HT-29 (cell line): ENCODE measurements around the gene PDE3B. TPM values are rescaled to one million over a fixed set of nuclear protein-coding genes. Genes with fewer than 3 reads are reported as not detected.
"Not testable (repeated sequence)": the region's sequence is repeated elsewhere in the genome, so short reads cannot be mapped to it uniquely, and the experiment has no call there.

ENCODE experiments used
- DNase-seq: peaks from one replicate; pipeline ENCODE4 v3.0.0-alpha.2; 2015; ENCODE audit warnings: low spot score
- total RNA-seq: library from RNA; depleted of rRNA; stranded (reverse); fragments of >200 nt; shearing (Covaris generic); gene quantifications from 2 replicates; pipeline ENCODE4 v1.2.3, GENCODE V29; 2014

PDE3B gene
- total RNA-seq, 1 experiment from 2014 or later, result 31.2 TPM

DNA sequence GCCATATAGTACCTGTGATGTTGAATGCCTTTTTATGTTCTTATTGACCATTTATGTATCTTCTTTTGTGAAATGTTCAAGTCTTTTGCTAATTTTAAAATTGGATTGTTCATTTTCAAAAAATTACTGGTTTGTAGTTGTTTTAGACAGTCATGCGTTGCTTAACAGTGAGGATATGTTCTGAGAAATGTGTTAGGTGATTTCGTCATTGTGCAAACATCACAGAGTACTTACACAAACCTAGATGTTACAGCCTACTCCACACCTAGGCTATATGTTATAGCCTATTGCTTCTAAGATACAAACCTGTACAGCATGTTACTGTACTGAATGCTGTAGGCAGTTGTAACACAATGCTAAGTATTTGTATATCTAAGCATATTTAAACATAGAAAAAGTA, 32.5 kb downstream of the PDE3B start:
- no peak for DNase-seq

DNA sequence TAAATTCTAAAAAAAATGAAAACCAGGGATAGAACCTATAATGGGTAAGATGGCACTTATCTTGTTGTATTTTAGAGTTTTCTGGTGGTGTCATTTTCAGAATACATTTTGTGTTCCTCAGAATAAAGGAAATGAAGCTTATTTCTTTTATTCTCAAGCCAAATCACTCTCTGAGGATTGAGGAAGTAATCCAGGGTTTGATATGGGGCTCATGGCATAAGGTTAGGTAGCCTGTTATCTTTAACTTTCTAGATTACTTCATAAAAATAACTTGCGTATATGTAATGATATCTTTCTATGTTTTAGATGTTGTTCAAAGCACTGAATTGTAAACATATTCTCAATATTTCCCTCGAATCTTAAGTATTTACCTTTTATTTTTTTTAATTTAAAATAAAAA, 33.5 kb downstream of the PDE3B start:
- no peak for DNase-seq

DNA sequence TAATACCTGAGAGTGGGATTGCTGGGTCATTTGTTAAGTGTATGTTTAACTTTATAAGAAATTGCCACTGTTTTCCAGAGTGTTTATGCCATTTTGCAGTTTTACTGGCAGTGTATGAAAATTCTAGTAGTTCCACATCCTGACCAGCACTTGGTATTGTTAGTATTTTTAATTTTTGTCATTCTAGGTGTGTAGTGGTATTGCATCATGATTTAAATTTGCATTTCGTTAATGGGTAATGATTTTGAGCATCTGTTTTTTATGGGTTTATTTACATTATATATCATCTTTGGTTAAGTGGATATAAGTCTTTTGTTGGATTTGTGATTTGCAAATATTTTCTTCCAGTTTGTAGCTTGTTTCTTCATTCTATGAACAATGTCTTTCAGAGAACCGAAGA, 34.7 kb downstream of the PDE3B start:
- no peak for DNase-seq

DNA sequence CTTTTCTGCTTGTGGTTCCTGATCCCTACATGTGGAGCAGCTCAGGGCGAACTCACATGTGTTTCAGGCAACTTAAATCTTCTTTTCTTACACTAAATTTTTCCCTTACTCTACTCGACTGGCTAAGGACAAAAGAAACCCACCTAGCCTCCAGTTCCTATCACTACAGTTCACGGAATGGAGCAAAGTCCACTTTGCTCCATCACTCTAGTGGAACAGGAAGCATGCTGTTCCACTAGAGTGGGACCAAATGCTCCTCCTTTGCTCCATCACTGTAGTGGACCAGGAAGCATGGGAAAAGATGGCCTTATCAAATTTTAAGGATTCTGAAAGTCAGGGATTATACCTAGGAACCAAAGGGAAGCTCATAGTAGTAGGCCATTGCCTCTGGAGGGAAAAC, 36.1 kb downstream of the PDE3B start:
- no peak for DNase-seq

DNA sequence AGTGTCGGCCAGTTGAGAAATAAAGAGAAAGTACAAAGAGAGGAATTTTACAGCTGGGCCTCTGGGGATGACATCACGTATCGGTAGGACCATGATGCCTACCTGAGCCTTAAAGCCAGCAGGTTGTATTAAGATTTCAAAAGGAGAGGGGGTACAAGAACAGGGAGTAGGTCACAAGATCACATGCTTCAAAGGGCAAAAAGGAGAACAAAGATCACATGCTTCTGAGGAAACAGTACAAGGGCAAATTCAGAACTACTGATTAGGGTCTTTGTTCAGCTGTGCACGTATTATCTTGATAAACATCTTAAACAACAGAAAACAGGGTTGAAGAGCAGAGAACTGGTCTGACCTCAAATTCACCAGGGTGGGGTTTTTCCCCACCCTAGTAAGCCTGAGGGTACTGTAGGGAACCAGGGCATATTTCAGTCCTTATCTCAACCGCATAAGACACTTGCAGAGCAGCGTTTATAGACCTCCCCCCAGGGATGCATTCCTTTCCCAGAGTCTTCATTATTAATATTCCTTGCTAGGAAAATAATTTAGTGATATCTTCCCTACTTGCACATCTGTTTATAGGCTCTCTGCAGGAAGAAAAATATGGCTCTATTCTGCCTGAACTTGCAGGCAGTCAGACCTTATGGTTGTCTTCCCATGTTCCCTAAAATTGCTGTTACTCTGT, 40.8 kb downstream of the PDE3B start:
- DNase-seq, result not testable (repeated sequence)

DNA sequence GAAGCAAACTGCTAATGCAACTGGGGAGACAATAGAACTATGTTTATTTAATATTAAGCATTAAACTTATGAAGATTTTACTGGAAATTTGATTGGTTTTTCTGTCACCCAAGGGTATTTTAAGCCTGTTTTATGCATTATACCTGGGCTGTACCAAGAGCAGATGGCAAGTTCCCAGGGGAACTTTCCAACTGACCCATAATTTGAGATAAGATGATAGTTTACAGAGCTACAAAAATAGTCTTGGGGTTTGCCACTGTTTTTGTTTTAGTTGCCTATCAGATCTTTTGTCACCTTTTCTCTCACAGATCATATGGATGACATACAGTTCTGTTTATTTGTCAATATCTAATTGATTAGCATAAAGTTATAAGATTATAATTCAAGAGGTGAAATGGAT, 43.9 kb downstream of the PDE3B start:
- DNase-seq, result no peak

DNA sequence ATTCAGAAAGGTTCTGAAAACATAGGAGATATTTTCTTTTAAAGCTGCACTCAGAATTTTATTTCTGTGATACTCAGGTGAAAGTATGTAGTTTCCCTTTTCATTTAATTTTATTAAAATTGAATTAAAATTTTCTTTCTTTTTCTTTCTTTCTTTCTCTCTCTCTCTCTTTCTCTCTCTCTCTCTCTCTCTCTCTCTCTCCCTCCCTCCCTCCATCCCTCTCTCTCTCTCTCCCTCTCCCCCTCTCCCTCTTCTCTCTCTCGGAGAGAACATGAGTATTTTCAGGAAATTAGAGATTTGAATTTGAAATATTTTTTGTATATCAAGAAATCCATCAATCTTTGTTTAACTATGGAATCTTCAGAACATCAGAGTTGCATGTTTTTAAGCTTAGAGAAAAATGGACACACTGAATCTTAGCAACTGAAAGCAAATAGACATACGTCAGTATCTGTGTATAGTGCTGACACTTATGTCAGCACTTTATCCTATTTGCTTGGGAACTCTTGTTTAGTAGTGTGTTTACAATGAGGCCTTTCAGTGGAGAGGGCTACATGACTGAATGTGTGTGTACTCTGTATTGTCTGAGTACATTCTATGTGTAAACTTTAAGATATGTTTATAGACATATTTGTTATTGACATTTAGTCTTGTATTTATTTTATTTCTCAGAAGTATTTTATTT, 44.5 kb downstream of the PDE3B start:
- DNase-seq, result no peak

DNA sequence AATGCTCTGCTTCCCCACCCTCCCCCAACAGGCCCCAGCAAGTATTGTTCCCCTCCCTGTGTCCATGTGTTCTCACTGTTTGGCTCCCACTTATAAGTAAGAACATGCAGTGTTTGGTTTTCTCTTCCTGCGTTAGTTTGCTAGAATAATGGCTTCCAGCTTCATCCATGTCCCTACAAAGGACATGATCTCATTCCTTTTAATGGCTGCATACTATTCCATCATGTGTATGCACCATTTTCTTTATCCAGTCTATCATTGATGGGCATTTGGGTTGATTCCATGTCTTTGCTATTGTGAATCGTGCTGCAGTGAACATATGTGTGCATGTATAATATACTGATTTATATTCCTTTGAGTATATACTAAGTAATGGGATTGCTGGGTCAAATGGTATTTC, 52.1 kb downstream of the PDE3B start:
- DNase-seq, result not testable (repeated sequence)

DNA sequence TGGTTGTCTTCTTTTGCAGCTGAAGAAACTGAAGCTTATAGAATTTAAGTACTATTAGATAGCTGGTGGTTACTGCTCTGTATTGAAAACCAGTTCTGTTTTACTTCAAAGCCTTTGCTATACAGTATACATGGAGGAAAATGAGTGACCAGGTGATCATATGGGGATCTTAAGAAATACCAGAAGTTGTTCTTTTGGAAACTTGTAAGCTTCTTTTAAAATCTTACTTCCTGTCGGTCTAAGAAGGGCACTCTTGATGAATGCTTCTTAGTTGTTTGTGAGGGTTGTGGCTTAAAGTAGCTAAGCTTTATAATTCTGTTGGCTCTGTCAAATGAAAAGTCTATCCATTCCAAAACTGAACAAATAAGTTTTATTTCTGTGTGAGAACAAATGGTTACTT, 55.2 kb downstream of the PDE3B start:
- DNase-seq, result no peak

DNA sequence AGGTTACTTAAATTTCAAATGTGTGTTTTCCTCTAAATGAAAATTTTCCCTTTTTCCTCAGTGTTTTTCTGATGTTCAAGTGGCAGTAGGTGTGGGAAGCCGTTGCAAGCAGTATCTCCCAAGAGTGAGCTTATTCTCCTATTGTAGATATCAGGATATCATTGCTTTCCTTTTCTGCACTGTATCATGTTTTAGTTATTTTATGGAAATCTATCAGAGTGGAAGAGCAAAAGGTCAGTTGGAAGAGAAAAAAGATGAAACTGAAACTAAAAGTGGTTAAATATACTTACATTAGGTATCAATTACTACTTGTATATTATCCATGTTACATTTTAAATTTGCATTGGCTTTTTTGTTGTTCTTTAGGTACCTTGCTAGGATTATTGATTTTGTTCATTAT, 57.0 kb downstream of the PDE3B start:
- DNase-seq, result no peak

DNA sequence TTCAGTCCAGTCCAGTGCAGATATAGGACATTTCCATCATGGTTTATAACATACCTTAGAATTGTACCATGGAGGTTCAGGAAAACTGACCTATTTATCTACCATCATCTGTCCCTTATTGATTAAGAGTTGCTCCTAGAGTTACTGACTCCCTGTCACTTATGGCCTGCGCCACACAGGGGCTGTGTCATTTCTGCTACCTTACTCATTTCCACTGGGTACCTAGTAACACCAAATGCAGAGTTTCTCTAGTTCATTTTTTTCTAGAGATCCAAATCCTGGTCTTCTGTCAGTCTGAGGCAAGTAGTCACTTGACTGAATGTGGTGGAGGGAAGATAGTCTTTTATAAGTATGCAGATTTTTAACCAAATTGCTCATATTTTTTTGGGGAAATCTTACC, 59.2 kb downstream of the PDE3B start:
- DNase-seq, result no peak

DNA sequence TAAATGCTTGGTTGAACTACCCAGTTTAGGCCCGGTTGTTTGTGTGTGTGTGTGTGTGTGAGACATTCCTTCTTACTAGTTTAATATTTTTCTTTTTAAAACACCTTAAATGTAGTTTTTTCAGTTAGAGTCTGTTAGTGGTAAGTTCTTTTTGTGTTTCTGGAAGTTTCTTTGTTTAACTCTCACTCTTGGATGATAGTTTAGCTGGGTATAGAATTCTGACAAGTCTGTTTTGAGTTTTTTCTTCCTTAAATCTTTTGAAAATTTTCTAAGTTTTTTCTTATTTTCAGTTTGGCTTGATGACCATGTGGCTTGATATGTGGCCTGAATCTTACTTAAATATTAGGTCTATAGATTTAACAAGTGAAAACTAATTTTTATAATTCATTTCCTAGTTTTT, 60.1 kb downstream of the PDE3B start:
- no peak for DNase-seq

DNA sequence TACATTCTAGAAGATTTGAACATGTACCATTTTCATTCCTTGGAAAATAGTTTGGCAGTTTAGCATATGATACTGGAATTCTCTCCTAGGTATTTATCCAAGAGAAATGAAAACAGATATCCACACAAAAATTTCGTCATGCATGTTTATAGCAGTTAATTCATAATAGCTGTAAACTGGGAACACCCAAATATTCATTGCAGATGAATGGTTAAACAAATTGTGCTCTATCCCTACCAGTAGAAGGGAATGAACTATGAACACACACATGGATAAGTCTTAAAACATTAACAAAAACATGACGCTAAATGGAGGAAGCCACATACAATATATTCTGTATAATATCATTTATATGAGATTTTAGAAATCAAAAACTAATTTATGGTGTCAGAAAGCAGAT, 61.5 kb downstream of the PDE3B start:
- DNase-seq, result no peak

DNA sequence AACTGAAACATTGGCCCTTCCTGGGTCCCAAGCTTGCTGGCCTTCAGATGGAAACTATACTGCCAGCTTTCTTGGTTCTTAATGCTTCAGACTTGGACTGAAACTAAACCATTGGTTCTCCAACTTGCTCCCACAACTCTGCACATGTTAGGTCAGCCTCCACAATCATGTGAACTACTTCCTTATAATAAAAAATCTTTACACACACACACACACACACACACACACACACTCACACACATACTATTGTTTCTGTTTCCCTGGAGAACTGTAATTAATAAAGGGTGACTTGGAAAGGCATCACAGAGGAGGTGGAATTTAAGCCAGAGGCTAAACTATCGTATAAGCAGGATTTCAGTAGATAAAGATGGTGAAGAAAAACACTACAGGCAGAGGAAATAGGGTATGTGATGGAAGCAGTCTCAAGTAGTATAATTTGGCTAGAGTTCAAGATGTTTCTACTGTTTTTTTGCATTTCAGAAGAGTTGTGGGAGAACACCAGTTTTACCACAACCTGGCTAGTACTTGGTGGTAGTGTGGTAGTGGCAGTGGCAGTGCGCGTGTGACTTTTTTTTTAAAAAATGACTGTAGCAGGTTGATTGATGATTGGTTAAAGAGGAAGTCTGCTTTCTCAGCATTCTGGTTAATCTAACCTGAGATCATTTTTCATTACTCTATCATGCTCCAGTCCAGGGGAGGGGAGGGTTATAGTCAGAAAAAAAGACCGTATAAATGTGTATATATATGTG, 70.1 kb downstream of the PDE3B start:
- no peak for DNase-seq

DNA sequence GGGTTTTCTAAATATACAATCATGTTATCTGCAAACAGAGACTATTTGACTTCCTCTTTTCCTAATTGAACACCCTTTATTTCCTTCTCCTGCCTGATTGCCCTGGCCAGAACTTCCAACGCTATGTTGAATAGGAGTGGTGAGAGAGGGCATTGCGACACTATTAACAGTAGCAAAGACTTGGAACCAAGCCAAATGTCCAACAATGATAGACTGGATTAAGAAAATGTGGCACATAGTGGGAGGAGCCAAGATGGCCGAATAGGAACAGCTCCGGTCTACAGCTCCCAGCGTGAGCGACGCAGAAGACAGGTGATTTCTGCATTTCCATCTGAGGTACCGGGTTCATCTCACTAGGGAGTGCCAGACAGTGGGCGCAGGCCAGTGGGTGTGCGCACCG, 72.1 kb downstream of the PDE3B start:
- peak; percentile 48 for DNase-seq

DNA sequence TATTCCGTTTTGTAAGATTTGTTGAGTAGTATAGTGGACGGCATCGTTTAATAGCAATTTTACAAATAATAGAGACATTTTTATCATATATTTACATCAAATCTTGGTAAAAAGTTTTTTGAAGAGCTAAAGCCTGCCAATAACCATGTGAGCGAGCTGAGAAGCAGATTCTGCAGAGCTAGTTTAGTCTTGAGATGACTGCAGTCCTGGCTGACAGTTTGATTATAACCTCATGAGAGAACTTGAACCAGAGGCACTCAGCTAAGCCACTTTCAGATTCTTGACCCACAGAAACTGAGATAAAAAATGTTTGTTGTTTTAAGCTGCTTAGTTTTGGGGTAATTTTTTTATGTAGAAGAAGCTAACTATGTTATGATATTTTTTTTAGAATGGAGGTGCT, 78.9 kb downstream of the PDE3B start:
- DNase-seq, result no peak

DNA sequence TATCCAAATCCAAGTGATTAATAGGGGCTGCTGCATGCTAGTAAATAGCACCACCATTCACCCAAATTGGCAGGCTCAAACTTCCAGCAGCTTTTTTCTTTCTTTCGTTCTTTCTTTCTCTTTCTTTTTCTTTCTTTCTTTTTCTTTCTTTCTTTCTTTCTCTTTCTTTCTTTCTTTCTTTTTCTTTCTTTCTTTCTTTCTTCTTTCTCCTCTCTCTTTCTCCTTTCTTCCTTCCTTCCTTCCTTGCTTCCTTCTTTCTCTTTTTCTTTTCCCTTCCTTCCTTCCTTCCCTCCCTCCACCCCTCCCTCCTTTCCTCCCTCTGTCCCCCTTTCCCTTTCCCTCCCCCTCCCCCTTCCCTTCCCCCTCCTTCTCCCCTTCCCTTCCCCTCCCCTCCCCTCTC, 81.5 kb downstream of the PDE3B start:
- no peak for DNase-seq

DNA sequence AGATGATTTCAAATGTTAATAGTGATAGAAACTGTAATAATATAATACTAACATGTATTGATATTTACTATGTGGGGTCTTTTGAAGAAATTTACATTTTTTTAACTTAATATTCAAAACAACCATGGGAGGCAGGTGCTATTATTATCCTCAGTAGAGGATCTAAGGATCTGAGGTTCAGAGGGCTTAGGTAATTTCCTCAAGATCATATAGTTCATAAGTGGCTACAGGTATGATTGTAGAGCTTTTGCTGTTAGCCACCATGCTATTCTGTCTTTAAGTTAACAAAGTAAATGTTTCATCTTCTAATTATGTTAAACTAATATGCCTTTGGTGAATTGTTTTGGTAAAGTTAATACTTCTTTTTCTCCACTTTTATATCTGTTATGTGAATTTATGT, 83.6 kb downstream of the PDE3B start:
- DNase-seq, result no peak

DNA sequence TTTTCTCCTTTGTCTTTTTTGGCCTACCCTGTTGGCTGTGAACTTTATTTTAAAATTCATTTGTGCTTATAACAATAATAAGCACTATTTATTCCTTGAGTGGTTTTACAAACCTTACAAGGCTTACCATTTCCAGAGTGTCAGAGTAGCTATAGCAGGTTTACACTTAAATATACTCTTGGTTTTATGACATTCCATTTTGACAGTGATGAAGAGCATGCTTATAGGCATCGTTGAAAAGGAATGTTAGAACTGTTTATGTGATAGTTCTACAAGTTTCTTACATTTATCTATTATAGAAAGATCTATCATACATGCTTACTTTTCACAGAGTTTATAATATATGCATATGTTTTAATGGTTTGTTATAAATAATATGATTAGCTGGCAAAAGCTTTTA, 84.1 kb downstream of the PDE3B start:
- no peak for DNase-seq

DNA sequence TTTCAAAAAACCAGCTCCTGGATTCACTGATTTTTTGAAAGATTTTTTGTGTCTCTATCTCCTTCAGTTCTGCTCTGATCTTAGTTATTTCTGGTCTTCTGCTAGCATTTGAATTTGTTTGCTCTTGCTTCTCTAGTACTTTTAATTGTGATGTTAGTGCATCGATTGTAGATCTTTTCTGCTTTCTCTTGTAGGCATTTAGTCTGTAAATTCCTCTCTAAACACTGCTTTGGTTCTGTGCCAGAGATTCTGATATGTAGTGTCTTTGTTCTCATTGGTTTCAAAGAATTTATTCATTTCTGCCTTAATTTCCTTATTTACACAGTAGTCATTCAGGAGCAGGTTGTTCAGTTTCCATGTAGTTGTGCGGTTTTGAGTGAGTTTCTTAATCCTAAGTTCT, 96.9 kb downstream of the PDE3B start:
- DNase-seq, result peak; percentile 48

DNA sequence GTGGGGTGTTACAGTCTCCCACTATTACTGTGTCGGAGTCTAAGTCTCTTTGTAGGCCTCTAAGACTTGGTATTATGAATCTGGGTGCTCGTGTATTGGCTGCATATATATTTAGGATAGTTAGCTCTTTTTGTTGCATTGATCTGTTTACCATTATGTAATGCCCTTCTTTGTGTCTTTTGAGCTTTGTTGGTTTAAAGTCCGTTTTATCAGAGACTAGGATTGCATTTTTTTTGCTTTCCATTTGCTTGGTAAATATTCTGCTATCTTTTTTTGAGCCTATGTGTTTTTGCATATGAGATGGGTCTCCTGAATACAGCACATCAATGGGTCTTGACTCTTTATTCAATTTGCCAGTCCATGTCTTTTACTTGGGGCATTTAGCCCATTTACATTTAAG, 97.6 kb downstream of the PDE3B start:
- no peak for DNase-seq

DNA sequence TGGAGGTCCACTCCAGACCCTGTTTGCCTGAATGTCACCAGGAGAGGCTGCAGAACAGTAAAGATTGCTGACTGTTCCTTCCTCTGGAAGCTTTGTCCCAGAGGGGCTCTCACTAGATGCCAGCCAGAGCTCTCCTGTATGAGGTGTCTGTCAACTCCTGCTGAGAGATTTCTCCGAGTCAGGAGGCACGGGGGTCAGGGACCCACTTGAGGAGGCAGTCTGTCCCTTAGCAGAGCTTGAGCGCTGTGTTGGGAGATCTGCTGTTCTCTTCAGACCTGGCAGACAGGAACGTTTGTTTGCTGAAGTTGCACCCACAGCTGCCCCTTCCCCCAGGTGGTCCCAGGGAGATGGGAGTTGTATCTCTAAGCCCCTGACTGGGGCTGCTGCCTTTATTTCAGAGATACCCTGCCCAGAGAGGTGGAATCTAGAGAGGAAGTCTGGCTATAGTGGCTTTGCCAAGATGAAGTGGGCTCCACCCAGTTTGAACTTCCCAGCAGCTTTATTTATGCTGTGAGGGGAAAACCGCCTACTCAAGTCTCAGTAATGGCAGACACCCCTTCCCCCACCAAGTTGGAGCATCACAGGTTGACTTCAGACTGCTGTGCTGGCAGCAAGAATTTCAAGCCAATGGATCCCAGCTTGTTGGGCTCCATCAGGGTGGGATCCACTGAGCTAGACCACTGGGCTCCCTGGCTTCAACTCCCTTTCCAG, 99.4 kb downstream of the PDE3B start:
- DNase-seq, result no peak
